ENCODE measurements around the gene CLTA.
A peak's percentile ranks its signal among the peaks of the same experiment; 100 is the strongest.
"Not testable (repeated sequence)": the region's sequence is repeated elsewhere in the genome, so short reads cannot be mapped to it uniquely, and the experiment has no call there.

Gene CLTA

GRCh38 chr9:36158917-36159316, 31.8 kb upstream of the CLTA start:
- no peak for DNase-seq (ENCODE audit: low spot score)

GRCh38 chr9:36159509-36159908, 31.2 kb upstream of the CLTA start:
- not testable (repeated sequence) for DNase-seq (ENCODE audit: low spot score)

- DNase-seq (ENCODE audit: low spot score), result not testable (repeated sequence)
Observed at GRCh38 chr9:36160126-36160525, 30.6 kb upstream of the CLTA start.

GRCh38 chr9:36161187-36161586, 29.5 kb upstream of the CLTA start:
- DNase-seq (ENCODE audit: low spot score), result no peak

- no peak for DNase-seq (ENCODE audit: low spot score)
Observed at GRCh38 chr9:36162211-36162738, 28.4 kb upstream of the CLTA start.

- peak; percentile 89 for DNase-seq (ENCODE audit: low spot score)
Observed at GRCh38 chr9:36163049-36163785, 27.5 kb upstream of the CLTA start.

GRCh38 chr9:36163786-36164170, 26.9 kb upstream of the CLTA start:
- peak; percentile 84 for DNase-seq (ENCODE audit: low spot score)

GRCh38 chr9:36164372-36164771, 26.3 kb upstream of the CLTA start:
- DNase-seq (ENCODE audit: low spot score), result no peak

- no peak for DNase-seq (ENCODE audit: low spot score)
Observed at GRCh38 chr9:36164989-36165388, 25.7 kb upstream of the CLTA start.

- no peak for DNase-seq (ENCODE audit: low spot score)
Observed at GRCh38 chr9:36165826-36166167, 24.9 kb upstream of the CLTA start.

GRCh38 chr9:36166168-36166927, 24.4 kb upstream of the CLTA start:
- peak; percentile 84 for DNase-seq (ENCODE audit: low spot score)

- no peak for DNase-seq (ENCODE audit: low spot score)
Observed at GRCh38 chr9:36169166-36169565, 21.6 kb upstream of the CLTA start, which contains the start of gene CCIN. Gene CCIN, plus strand, starts transcription at chr9:36169388. Its CDS starts 115 bp downstream, at chr9:36169503.

- no peak for DNase-seq (ENCODE audit: low spot score)
Observed at GRCh38 chr9:36169708-36170107, 21.0 kb upstream of the CLTA start.

- no peak for DNase-seq (ENCODE audit: low spot score)
Observed at GRCh38 chr9:36170531-36170930, 20.2 kb upstream of the CLTA start.

- DNase-seq (ENCODE audit: low spot score), result no peak
Observed at GRCh38 chr9:36173861-36174260, 16.9 kb upstream of the CLTA start.

GRCh38 chr9:36174271-36174670, 16.4 kb upstream of the CLTA start:
- DNase-seq (ENCODE audit: low spot score), result no peak

GRCh38 chr9:36174731-36175130, 16.0 kb upstream of the CLTA start:
- no peak for DNase-seq (ENCODE audit: low spot score)

GRCh38 chr9:36175209-36175608, 15.5 kb upstream of the CLTA start:
- not testable (repeated sequence) for DNase-seq (ENCODE audit: low spot score)

- not testable (repeated sequence) for DNase-seq (ENCODE audit: low spot score)
Observed at GRCh38 chr9:36176496-36176895, 14.2 kb upstream of the CLTA start.

GRCh38 chr9:36177571-36177970, 13.2 kb upstream of the CLTA start:
- no peak for DNase-seq (ENCODE audit: low spot score)

- not testable (repeated sequence) for DNase-seq (ENCODE audit: low spot score)
Observed at GRCh38 chr9:36180243-36180642, 10.5 kb upstream of the CLTA start.

GRCh38 chr9:36187414-36187813, 3.3 kb upstream of the CLTA start:
- DNase-seq (ENCODE audit: low spot score), result peak; percentile 97

- no peak for DNase-seq (ENCODE audit: low spot score)
Observed at GRCh38 chr9:36188212-36188611, 2.5 kb upstream of the CLTA start.

Measured in kidney tubule cell (primary cell).